ENCODE results near the gene METTL17. TPM values are rescaled to one million over a fixed set of nuclear protein-coding genes. Genes with fewer than 3 reads are reported as not detected.
A peak's percentile ranks its signal among the peaks of the same experiment; 100 is the strongest.
"Not testable (repeated sequence)": the region's sequence is repeated elsewhere in the genome, so short reads cannot be mapped to it uniquely, and the experiment has no call there.

The METTL17 gene, protein sequence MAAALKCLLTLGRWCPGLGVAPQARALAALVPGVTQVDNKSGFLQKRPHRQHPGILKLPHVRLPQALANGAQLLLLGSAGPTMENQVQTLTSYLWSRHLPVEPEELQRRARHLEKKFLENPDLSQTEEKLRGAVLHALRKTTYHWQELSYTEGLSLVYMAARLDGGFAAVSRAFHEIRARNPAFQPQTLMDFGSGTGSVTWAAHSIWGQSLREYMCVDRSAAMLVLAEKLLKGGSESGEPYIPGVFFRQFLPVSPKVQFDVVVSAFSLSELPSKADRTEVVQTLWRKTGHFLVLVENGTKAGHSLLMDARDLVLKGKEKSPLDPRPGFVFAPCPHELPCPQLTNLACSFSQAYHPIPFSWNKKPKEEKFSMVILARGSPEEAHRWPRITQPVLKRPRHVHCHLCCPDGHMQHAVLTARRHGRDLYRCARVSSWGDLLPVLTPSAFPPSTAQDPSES
- 47.7 TPM for polyA plus RNA-seq (ENCODE audit: insufficient read length)

GRCh38 chr14:20989787-20990600 is at the start of gene METTL17:
METTL17 (plus strand) TSS chr14:20989980; CDS start chr14:20990003, 23 bp downstream.
- peak; percentile 92 for DNase-seq

- not testable (repeated sequence) for DNase-seq
Measured at GRCh38 chr14:20945146-20945545, 44.6 kb upstream of the METTL17 start.

- DNase-seq, result not testable (repeated sequence)
Measured at GRCh38 chr14:20946707-20947106, 43.1 kb upstream of the METTL17 start.

DNA sequence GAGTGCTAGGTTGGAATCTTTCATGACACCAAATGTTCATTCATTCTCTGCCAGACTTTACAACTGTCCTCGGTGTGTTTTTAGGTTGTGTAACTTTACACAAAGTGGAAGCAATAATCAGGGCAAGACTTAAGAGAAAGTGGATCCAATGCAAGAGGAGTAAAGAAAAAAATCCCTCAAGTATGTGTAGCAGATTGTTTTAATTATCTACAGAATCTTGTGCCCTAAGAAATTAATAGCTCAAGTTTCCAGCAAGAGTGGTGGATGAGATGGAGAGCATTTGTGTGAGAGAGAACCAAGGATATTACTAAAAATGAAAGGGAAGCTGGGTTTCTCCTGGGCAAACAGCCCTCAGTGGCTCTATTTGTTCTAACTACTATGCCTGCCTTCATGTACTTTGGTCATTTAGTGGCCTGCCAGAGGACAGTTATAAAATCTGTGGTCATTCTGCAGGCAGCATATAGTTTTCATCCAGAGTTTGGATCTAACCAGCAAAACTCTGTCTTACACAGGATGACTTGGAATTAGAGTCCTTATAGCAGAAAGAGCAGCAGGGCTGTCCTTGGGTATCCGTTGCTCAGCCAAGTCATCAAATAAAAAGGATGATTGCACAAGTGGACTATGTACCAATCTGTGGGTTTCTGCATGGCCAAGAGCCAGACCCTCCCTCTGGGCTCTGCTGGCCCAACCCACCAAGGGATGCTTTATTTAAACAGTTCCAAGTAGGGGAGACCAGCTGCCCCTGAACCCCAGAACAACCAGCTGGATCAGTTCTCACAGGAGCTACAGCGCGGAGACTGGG is 34.8 kb upstream of the METTL17 start, which contains the start of gene RNASE2:
RNASE2 (plus strand) TSS at position 752 of the 802 bp plus-strand sequence. CDS start 285 bp downstream, outside the sequence.
- DNase-seq, result not testable (repeated sequence)

GRCh38 chr14:20955538-20955873 is 34.3 kb upstream of the METTL17 start:
- DNase-seq, result not testable (repeated sequence)

DNA sequence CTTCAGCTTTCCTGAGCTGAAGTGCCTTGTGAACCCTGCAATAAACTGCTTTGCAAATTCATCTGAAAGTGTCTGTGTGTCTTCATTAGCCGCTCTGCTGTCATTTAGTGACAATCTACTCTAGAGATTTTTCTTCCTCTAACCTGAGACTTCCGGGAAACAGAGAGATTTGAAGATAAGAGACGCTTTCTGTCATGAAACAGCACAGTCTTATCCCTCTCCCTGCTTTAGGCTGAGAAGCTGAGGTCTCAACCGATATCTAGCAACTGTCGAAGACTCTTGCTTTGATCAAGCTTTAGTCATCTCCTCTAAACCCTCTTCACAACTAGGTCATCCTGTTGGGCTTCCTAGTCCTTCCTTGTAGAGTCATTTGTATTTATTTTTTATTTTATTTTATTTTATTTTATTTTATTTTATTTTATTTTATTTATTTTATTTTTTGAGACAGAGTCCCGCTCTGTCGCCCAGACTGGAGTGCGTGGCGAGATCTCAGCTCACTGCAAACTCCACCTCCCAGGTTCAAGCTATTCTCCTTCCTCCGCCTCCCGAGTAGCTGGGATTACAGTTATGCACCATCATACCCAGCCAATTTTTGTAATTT is 33.3 kb upstream of the METTL17 start:
- DNase-seq, result no peak

DNA sequence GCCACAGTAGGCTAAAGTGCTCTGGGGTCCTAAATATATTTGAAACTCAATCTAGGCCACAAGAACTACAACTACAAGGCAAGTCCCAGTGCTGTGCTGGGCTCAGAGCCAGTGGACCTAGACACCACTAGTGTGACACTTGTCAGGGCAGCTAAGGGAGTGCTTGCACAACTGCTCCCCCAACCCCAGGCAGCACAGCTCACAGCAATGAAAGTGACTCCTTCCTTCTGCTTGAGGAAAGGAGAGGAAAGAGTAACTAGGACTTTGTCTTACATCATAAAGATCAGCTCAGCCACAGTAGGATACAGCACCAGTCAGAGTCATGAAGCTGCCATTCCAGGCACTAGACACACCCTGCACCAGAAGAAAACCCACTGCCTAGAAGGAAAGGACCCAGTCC is 30.8 kb upstream of the METTL17 start:
- not testable (repeated sequence) for DNase-seq

- DNase-seq, result no peak
Measured at GRCh38 chr14:20969336-20969735, 20.4 kb upstream of the METTL17 start.

DNA sequence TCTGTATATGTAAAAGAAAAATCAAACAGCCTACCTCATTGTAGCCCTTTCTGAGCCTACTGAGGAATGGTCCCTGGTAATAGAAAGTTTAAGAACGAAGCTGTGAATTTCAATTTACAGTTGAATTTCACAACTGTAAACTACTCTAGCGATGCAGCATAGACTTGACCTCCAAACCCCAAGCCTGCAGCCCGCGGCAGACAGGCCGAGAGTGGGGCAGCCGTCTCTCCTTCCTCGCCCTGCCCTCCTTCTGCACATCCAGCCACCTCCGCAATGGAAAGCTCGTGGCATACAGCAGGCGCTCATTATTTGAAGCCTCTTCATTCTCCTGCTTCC is 19.2 kb upstream of the METTL17 start:
- DNase-seq, result no peak

DNA sequence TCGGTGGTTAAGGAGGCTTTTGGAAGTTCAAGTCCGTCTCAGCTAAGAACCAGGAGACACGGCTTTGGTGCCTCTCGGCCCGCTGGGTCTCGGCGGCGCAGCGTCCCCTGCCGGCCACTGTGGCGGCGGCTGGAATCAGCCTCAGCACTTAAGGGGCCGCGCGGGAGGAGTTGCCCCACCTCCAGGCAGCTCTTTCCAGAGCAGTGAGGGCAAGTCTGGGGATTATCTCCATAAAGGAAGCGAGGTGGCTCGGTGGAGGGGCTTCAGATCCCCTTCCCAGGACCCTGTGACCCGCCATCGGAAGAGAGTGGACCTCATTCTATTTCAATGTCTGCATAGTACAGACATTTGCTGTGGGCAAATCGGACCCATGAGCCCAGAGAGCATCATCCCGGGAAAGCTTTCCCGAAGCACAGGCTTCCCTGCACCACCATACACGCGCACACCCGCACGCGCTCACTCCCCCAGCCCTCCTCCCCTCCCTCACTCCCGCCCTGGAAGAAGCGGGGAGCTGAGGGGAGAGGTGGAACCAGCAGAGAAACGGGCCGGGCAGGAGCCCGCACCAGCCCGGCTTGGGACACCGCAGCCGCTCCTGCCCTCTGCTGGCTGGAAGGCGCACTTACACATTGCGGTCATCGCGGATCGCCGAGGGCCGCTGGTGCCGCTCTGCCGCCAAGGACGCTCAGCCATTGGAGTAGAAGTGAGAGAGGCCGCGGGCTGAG is 18.6 kb upstream of the METTL17 start:
- peak; percentile 84 for DNase-seq

GRCh38 chr14:20971705-20972021 is 18.1 kb upstream of the METTL17 start:
- DNase-seq, result no peak

GRCh38 chr14:20973501-20973900 is 16.3 kb upstream of the METTL17 start:
- no peak for DNase-seq

- no peak for DNase-seq
Measured at GRCh38 chr14:20976291-20976690, 13.5 kb upstream of the METTL17 start.

DNA sequence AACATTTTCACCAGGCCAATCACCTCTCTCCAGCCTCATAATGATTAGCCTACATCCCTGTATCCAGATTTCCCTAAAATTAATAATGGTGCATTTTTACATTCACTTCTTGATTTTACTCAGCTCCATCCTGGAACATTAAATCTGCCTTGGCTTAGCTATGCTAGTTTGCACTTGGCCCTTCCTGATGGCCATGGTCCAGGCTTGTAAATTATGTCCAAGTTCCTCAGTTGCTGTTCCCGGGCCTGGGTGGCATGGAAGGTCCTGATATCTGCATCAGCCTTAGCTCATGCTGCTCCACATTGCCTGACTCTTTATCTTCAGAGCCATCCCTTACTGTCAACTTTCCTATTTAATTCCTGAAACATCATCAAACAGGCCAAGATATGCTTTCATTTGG is 11.1 kb upstream of the METTL17 start:
- no peak for DNase-seq

- no peak for DNase-seq
Measured at GRCh38 chr14:20980906-20981305, 8.9 kb upstream of the METTL17 start.

- no peak for DNase-seq
Measured at GRCh38 chr14:20982646-20983369, 7.0 kb upstream of the METTL17 start.

GRCh38 chr14:20985650-20986049 is 4.1 kb upstream of the METTL17 start:
- DNase-seq, result not testable (repeated sequence)

DNA sequence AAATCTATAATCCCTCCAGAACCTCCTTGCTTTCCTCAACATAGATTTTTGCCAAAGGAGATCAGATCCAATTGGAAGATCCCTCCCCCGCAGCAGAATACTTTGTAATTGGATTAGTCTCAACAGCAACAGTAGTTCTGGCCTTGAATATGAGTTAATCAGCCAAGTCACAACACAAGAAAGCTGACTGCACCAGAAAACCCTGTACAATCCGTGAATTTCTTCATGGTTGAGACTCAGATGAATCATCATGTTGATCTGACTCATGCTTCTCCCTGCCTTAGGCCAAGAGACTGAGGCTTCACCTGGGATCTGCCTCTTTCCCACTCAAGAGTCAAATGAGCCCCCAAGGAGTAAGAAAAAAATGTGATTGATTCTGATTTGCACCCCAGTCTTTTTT is 3.0 kb upstream of the METTL17 start:
- no peak for DNase-seq

DNA sequence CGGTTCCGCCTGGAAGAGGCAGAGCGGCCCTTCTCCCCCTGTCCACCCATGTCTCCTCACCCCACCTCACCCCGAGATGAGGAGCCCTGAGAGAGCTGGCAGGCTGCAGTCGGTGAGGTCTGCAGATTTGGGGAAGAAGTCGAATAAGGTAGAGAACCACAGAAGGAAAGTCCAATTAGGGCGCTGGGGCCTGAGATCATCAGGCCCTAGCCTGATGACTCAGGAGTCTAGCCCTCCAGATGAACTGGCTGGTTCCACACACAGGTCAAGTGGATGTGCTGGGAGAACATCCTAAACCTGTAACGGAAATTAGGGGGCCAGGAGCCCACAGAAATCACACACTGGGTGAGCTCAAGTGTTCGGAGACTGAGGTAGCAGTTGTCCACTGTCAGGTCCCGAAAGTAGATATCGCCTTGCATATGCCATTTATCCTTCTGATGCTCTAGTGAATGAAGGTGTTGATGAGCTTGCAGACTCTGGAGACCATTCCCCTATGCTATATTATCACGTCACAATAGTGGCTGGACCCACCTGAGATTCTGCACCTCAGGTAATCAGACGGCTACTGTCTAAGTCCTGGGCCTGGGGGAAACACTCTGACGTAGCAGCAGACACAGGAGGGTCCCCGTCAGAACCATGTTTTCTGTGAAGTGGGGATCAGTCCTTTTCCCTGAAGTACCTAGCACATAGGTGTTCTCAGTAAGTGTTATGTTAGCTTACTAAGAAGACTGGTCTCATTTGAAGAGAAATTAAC is 886 bp upstream of the METTL17 start:
- no peak for DNase-seq

DNA sequence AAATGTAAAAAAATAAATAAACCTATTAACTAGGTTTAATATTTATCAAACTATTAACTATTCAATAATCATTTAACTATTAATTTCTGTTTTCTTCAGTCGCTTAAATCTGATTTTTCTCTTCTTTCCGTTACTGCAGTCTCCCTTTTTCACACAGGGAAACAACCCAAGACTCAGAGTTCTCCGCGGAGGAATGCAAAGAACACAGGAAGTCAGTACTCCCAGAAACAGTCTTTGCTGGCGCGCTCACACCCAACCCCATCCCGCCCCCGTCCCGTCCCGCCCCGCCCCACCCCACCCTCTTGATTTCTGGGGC is 351 bp upstream of the METTL17 start:
- DNase-seq, result no peak

- no peak for DNase-seq
Measured at GRCh38 chr14:20996521-20996920, 6.7 kb downstream of the METTL17 start.
